ENCODE measurements around the gene ZSCAN22.
"Not testable (repeated sequence)": the region's sequence is repeated elsewhere in the genome, so short reads cannot be mapped to it uniquely, and the experiment has no call there.

Gene ZSCAN22

DNA sequence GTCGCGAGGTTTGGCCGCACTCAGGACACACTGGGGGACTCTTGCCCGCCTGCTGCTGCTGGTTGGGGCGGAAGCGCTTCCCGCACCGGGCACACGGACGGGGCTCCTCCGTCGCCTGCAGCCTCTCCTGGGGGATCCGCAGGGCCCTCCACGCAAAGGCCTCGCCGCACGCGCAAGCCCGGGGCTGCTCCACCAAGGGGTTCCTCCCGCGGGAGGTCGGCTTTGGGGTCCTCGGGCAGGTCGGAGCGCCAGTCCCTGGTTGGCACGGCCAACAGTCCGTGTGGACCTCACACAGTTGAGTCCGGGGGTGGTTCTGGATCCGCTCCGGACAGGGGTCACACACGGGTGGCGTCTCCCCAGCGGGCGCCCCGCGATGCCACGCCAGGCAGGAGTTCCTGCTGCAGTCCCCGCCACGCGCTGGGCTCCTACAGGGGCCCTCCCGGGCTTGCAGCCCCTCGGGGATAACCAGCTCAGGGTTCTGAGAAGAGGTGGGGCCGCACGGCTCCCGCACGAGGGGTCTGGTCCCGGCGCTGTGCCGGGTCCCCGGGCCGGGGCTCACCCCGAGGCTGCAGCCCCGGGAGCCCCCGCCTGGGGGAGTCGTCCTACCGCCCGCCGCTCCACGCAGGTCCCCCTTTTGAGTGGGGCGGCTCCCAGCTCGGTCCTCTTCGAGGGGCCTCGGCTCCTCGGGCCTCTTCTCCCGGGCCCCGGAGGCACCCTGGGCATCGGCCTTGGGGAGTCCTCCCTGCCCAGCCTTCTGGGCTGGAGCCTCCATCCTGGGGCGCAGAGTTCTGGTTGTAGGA is 42.0 kb downstream of the ZSCAN22 start:
- no peak overlapping the region for H3K27ac ChIP-seq
- TF ChIP-seq, protein P1, sequence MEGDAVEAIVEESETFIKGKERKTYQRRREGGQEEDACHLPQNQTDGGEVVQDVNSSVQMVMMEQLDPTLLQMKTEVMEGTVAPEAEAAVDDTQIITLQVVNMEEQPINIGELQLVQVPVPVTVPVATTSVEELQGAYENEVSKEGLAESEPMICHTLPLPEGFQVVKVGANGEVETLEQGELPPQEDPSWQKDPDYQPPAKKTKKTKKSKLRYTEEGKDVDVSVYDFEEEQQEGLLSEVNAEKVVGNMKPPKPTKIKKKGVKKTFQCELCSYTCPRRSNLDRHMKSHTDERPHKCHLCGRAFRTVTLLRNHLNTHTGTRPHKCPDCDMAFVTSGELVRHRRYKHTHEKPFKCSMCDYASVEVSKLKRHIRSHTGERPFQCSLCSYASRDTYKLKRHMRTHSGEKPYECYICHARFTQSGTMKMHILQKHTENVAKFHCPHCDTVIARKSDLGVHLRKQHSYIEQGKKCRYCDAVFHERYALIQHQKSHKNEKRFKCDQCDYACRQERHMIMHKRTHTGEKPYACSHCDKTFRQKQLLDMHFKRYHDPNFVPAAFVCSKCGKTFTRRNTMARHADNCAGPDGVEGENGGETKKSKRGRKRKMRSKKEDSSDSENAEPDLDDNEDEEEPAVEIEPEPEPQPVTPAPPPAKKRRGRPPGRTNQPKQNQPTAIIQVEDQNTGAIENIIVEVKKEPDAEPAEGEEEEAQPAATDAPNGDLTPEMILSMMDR (conservative IDR thresholded peaks at IDR 0.05), result no peak

GRCh38 chr19:58372311-58373133 is 45.7 kb downstream of the ZSCAN22 start:
- H3K27ac ChIP-seq, result peak overlapping the region; percentile 21
- TF ChIP-seq, protein P1 (conservative IDR thresholded peaks at IDR 0.05), result peak; percentile 58

- TF ChIP-seq, protein P1 (conservative IDR thresholded peaks at IDR 0.05), result no peak
- H3K27ac ChIP-seq, result no peak overlapping the region
Observed at GRCh38 chr19:58374200-58374599, 47.4 kb downstream of the ZSCAN22 start.

DNA sequence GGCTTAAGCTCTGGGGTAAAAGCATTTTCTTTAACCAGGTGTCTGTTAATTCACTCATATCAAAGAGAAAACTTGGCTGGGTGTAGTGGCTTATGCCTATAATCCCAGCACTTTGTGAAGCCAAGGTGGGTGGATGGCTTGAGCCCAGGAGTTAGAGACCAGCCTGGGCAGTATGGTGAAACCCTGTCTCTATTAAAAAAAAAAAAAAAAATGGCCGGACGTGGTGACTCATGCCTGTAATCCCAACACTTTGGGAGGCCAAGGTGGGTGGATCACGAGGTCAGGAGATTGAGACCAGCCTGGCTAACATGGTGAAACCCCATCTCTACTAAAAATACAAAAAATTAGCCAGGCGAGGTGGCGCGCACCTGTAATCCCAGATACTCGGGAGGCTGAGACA is 49.9 kb downstream of the ZSCAN22 start:
- not testable (repeated sequence) for H3K27ac ChIP-seq

DNA sequence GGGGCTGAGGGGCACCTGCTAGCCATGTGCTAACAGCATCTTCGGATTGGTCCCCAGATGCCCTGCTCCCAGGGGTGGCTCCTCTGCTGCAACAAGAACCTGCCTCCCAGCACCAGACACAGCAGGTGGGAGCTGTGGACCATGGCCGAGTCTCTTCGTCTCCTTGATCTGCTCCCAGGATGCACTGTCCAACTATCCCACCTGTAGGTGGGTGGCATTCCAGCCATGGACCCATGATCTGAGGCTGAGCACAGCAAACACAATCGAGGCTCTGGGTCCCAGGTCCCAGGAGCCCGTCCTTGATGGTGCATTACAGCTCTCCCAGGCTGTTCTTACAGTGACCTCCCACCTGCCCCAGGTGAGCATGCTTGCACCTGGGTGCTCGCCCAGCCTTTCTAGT is 52.5 kb downstream of the ZSCAN22 start:
- TF ChIP-seq, protein P1 (conservative IDR thresholded peaks at IDR 0.05), result no peak
- H3K27ac ChIP-seq, result peak overlapping the region; percentile 91

- H3K27ac ChIP-seq, result peak overlapping the region; percentile 91
- TF ChIP-seq, protein P1 (conservative IDR thresholded peaks at IDR 0.05), result no peak
Observed at GRCh38 chr19:58380037-58380661, 53.4 kb downstream of the ZSCAN22 start.

GRCh38 chr19:58380662-58381459 is 54.1 kb downstream of the ZSCAN22 start, which contains the start of gene ZNF837:
Gene ZNF837, minus strand, starts transcription at chr19:58381030. Its CDS starts 11,698 bp downstream, at chr19:58369332.
- peak within 1 kb of the TSS; percentile 91 for H3K27ac ChIP-seq
- TF ChIP-seq, protein P1 (conservative IDR thresholded peaks at IDR 0.05), result no peak

All from VCaP (cell line).